Endothelial cell of umbilical vein (primary cell): ENCODE measurements around the gene IRX5. TPM values are rescaled to one million over a fixed set of nuclear protein-coding genes. Genes with fewer than 3 reads are reported as not detected.

Experiments used
- BruUV-seq: library from RNA; stranded (reverse); fragments of 400-500 nt; replicated peaks from 2 replicates; lab custom pipeline; 2021; lab: Mats Ljungman, UMichigan
- CTCF ChIA-PET: fragments of 300-600, 350-600 bp; sonication (Branson Sonifier 250); formaldehyde crosslinking; loops from one replicate; lab custom pipeline; 2021; ENCODE audit warnings: antibody characterized with exemption, inconsistent platforms; lab: Charles Lee
- POLR2A ChIA-PET: fragments of 300-600, 350-600 bp; sonication (Branson Sonifier 250); formaldehyde crosslinking; loops from one replicate; lab custom pipeline; 2021; ENCODE audit warnings: antibody characterized with exemption, inconsistent platforms; lab: Charles Lee
- DNase-seq: peaks from one replicate; pipeline ENCODE4 v3.0.0-alpha.2; 2011; ENCODE audit warnings: low read depth, low spot score
- FAIRE-seq: peaks from 2 replicates; lab custom pipeline; 2011; peaks lifted over from hg19 to GRCh38; lab: Jason Lieb, UNC
- H2AFZ ChIP-seq: 2 replicates; pipeline ENCODE4 v1.6.0; 2012; ENCODE audit warnings: low read depth, low read length, control low read depth, inconsistent platforms
- H3K27ac ChIP-seq: 2 replicates; pipeline ENCODE4 v1.5.1; 2011; ENCODE audit warnings: low read depth, mild to moderate bottlenecking, control low read depth, low read length, moderate library complexity; ENCODE audit not compliant: insufficient read depth
- H3K27me3 ChIP-seq, 2 experiments: 2 replicates each; pipeline versions ENCODE4 v1.6.0 to v1.6.1; 2011; ENCODE audit warnings: low read length in 2 of 2, mixed read lengths in 1 of 2; ENCODE audit not compliant: control insufficient read depth in 2 of 2, insufficient read depth in 2 of 2
- H3K36me3 ChIP-seq, 2 experiments: 2 replicates in 1 of 2; 3 replicates in 1 of 2; pipeline ENCODE4 v1.5.1; 2011; ENCODE audit warnings: low read length in 2 of 2, mild to moderate bottlenecking in 1 of 2, moderate library complexity in 1 of 2; ENCODE audit not compliant: control insufficient read depth in 2 of 2, insufficient read depth in 2 of 2; ENCODE audit errors: extremely low read depth in 1 of 2
- H3K4me1 ChIP-seq: 3 replicates; pipeline ENCODE4 v1.5.1; 2011; ENCODE audit warnings: mild to moderate bottlenecking, low read length; ENCODE audit not compliant: control insufficient read depth, insufficient read depth; ENCODE audit errors: extremely low read depth
- H3K4me2 ChIP-seq: 2 replicates; pipeline ENCODE4 v1.6.1; 2011; ENCODE audit warnings: low read length, control low read depth, mixed read lengths; ENCODE audit not compliant: insufficient read depth
- H3K4me3 ChIP-seq, 3 experiments: fragments of 200-600 bp in 1 of 3; sonication (generic), shearing (Covaris generic) in 1 of 3; replicated peaks in 1 of 3; 2 replicates each; pipeline ENCODE4 v1.5.1; 2011 to 2016; ENCODE audit warnings: control low read depth in 3 of 3, low read length in 3 of 3, mild to moderate bottlenecking in 2 of 3, inconsistent platforms in 1 of 3, low read depth in 1 of 3, moderate library complexity in 1 of 3; ENCODE audit not compliant: insufficient read depth in 1 of 3
- H3K79me2 ChIP-seq: 2 replicates; pipeline ENCODE4 v1.6.0; 2012; ENCODE audit warnings: low read length, inconsistent platforms; ENCODE audit not compliant: control insufficient read depth, insufficient read depth
- H3K9ac ChIP-seq: replicated peaks from 2 replicates; pipeline ENCODE3; 2011; ENCODE audit warnings: low read length, control low read depth; ENCODE audit not compliant: insufficient read depth; ENCODE audit errors: extremely low read depth
- H3K9me1 ChIP-seq: replicated peaks from 3 replicates; pipeline ENCODE4 v1.6.0; 2011; ENCODE audit warnings: mild to moderate bottlenecking, low read length; ENCODE audit not compliant: control insufficient read depth, insufficient read depth; ENCODE audit errors: extremely low read depth
- H3K9me3 ChIP-seq: replicated peaks from 2 replicates; pipeline ENCODE4 v1.5.1; 2012; ENCODE audit warnings: low read length, inconsistent platforms; ENCODE audit not compliant: control insufficient read depth, insufficient read depth
- H4K20me1 ChIP-seq: replicated peaks from 2 replicates; pipeline ENCODE3; 2011; ENCODE audit warnings: mild to moderate bottlenecking, low read length; ENCODE audit not compliant: control insufficient read depth, insufficient read depth; ENCODE audit errors: extremely low read depth
- EZH2 ChIP-seq: IDR thresholded peaks from 2 replicates; pipeline ENCODE4 v1.6.1; 2012; ENCODE audit warnings: borderline replicate concordance, low read depth, mild to moderate bottlenecking, moderate library complexity, low read length, inconsistent platforms; ENCODE audit not compliant: severe bottlenecking
- FOS ChIP-seq: IDR thresholded peaks from 2 replicates; pipeline ENCODE4 v1.6.1; 2011; ENCODE audit warnings: mild to moderate bottlenecking, low read length, moderate library complexity, borderline replicate concordance; ENCODE audit not compliant: insufficient read depth
- GATA2 ChIP-seq: IDR thresholded peaks from 2 replicates; pipeline ENCODE4 v1.7.0; 2011; ENCODE audit warnings: low read depth, mild to moderate bottlenecking, moderate library complexity, mixed read lengths, low read length; ENCODE audit not compliant: insufficient read length, insufficient read depth
- JUN ChIP-seq: IDR thresholded peaks from 2 replicates; pipeline ENCODE4 v1.6.1; 2011; ENCODE audit warnings: borderline replicate concordance, low read depth; ENCODE audit not compliant: insufficient read length, insufficient read depth
- MYC ChIP-seq: IDR thresholded peaks from one replicate; pipeline ENCODE4 v1.6.1; 2011; ENCODE audit warnings: mild to moderate bottlenecking, low read depth, low read length
- POLR2A ChIP-seq: IDR thresholded peaks from 2 replicates; pipeline ENCODE4 v1.6.1; 2012; ENCODE audit warnings: low read depth, mild to moderate bottlenecking, control low read depth, low read length
- POLR2AphosphoS5 ChIP-seq: IDR thresholded peaks from 2 replicates; pipeline ENCODE4 v1.6.1; 2012; ENCODE audit warnings: low read depth, mild to moderate bottlenecking, control low read depth, low read length, moderate library complexity; ENCODE audit not compliant: insufficient read depth
- dilution Hi-C: fragments of 300-500 bp; cut with MboI; formaldehyde crosslinking; loops from one replicate; pipeline ENCODE4 v1.15.0; 2019; ENCODE audit warnings: low sequenced_read_pairs; ENCODE audit not compliant: extremely low pct_ligation_motif_present
- intact Hi-C: fragments of 100-400 bp; cut with micrococcal nuclease; formaldehyde crosslinking; loops from one replicate; pipeline ENCODE4 v1.10.0; 2022
- polyA plus RNA-seq, 4 experiments: library from polyadenylated mRNA; depleted of rRNA in 3 of 4; stranded (reverse) in 3 of 4; unstranded in 1 of 4; fragments of >200 nt; gene quantifications; 2 replicates each; pipeline versions ENCODE4 v1.2.1 to v1.2.3, GENCODE V29; 2011 to 2012; ENCODE audit warnings: missing spikeins in 1 of 4
- total RNA-seq: library from RNA; stranded (reverse); gene quantifications from 2 replicates; pipeline ENCODE4 v1.2.3, GENCODE V29; 2021
- TF ChIP-seq, protein P1 (sequence below), 2 donors: IDR thresholded peaks; 1 replicate in 1 of 2; 2 replicates in 1 of 2; pipeline ENCODE4 v1.5.1; 2011; ENCODE audit warnings: low read length in 2 of 2, mild to moderate bottlenecking in 2 of 2, moderate library complexity in 2 of 2, control low read depth in 1 of 2, inconsistent platforms in 1 of 2, low read depth in 1 of 2; ENCODE audit not compliant: insufficient read depth in 1 of 2; ENCODE audit errors: extremely low read depth in 1 of 2
- TF ChIP-seq, protein P2 (sequence below): IDR thresholded peaks from 2 replicates; pipeline ENCODE4 v1.6.1; 2011; ENCODE audit not compliant: insufficient read depth, insufficient read length

IRX5 gene
- total and polyA plus RNA-seq, 2 donors (not counting 3 experiments of a cell fraction or from before 2014, with no cell fraction given), result not detected

DNA sequence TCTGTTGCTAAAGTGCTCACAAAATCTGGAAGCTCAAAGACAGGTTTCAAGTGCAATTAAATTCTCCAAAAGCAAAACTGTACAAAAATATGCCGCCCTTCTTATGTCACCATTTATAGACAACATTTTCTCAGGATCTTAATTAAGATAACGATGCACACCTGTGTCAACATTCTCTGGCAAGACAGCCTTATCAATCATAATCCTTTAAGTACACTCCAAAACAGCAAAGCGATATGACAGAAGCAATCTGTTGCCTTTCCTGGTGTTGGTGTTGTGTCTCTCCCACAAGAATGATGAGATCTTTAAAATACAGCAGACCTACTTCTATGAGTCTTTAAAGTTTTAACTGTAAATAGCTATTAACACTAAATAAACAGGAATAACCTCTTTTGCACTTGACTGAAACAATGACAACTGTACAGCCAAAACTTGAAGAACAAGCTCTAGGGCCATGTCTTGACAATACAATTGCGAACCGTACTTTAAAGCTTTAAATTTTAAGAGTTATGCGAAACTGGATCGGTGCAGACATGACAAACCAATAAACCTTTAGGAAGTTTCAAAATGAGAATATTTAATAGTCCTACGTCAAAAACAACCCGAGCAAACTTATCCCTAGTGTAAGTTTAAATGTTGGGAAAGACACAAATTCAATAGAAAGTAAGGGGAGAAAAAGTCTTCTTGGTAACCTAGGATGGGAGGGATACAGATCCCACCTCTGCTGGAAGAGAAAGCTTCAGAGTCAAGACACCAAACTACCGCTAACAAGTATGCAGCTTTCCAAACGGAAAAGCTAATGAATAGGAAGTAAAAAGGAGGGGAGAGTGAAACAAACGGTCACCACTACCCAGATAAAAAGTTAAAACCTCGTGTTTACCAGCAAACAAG lies 3.3 kb upstream of the IRX5 start:
- ChIA-PET CTCF (interaction anchor here (0.6 to 1.8 kb wide), 4 partner anchors 12 to 1378 kb away, joined by 3 to 5 read pairs (median 4); no protein-coding TSS in a partner anchor), POLR2A (no interaction called here)
- intact Hi-C loops, result loop anchor here (2.0 to 10.0 kb wide), 7 partner anchors 295 to 1425 kb away; partner anchors contain the start of genes AKTIP, FTO and RPGRIP1L
- Histone ChIP-seq H3K27me3 (peaks cover 21 to 37% of the 10 kb centered on the region in 2 experiments), H3K4me1 (peaks cover 12% of the 10 kb centered on the region), H3K79me2 (no peaks in the 10 kb centered on the region), H3K9me3 (no peaks in the 10 kb centered on the region), H3K9me1 (no peaks in the 10 kb centered on the region), H4K20me1 (no peaks in the 10 kb centered on the region), H3K9ac (peak overlapping the region; percentile 44), H3K4me3 (peak overlapping the region; percentile 11 to 70 (median 46)), H3K27ac (no peak overlapping the region), H3K4me2 (peak overlapping the region; percentile 88), H2AFZ (peak overlapping the region; percentile 59), H3K36me3 (no peaks in the 10 kb centered on the region)
- BruUV-seq, result TSS peak; percentile 46
- dilution Hi-C loops, result no loop called here
- FAIRE-seq (no peak), DNase-seq (no peak)
- TF ChIP-seq EZH2 (no peak), MYC (no peak), FOS (no peak), POLR2AphosphoS5 (no peak), JUN (no peak), POLR2A (no peak), GATA2 (no peak)
- TF ChIP-seq, protein P1, sequence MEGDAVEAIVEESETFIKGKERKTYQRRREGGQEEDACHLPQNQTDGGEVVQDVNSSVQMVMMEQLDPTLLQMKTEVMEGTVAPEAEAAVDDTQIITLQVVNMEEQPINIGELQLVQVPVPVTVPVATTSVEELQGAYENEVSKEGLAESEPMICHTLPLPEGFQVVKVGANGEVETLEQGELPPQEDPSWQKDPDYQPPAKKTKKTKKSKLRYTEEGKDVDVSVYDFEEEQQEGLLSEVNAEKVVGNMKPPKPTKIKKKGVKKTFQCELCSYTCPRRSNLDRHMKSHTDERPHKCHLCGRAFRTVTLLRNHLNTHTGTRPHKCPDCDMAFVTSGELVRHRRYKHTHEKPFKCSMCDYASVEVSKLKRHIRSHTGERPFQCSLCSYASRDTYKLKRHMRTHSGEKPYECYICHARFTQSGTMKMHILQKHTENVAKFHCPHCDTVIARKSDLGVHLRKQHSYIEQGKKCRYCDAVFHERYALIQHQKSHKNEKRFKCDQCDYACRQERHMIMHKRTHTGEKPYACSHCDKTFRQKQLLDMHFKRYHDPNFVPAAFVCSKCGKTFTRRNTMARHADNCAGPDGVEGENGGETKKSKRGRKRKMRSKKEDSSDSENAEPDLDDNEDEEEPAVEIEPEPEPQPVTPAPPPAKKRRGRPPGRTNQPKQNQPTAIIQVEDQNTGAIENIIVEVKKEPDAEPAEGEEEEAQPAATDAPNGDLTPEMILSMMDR (IDR thresholded peaks at IDR 0.05; ENCODE audit: extremely low read depth in 1 of 2, insufficient read depth in 1 of 2, low read depth in 1 of 2, low read length in 2 of 2), result no peak
- TF ChIP-seq, protein P2, sequence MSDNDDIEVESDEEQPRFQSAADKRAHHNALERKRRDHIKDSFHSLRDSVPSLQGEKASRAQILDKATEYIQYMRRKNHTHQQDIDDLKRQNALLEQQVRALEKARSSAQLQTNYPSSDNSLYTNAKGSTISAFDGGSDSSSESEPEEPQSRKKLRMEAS, result no peak
